Vagina (tissue), 2 donors: ENCODE results near the gene FAM186B.

Experiments
- POLR2A ChIP-seq, 2 donors: fragments of 450-650 bp; IDR thresholded peaks; one replicate each; pipeline ENCODE4 v1.6.1; 2017; ENCODE audit warnings: antibody characterized with exemption in 2 of 2, mild to moderate bottlenecking in 2 of 2, moderate library complexity in 2 of 2
- TF ChIP-seq, protein P1 (sequence below), 3 experiments: fragments of 450-650 bp in 2 of 3; fragments of 200-600 bp in 1 of 3; sonication (generic) in 1 of 3; IDR thresholded peaks; one replicate each; pipeline ENCODE4 v1.5.1; 2017 to 2019; ENCODE audit warnings: antibody characterized with exemption in 3 of 3, mild to moderate bottlenecking in 2 of 3, moderate library complexity in 2 of 3

DNA sequence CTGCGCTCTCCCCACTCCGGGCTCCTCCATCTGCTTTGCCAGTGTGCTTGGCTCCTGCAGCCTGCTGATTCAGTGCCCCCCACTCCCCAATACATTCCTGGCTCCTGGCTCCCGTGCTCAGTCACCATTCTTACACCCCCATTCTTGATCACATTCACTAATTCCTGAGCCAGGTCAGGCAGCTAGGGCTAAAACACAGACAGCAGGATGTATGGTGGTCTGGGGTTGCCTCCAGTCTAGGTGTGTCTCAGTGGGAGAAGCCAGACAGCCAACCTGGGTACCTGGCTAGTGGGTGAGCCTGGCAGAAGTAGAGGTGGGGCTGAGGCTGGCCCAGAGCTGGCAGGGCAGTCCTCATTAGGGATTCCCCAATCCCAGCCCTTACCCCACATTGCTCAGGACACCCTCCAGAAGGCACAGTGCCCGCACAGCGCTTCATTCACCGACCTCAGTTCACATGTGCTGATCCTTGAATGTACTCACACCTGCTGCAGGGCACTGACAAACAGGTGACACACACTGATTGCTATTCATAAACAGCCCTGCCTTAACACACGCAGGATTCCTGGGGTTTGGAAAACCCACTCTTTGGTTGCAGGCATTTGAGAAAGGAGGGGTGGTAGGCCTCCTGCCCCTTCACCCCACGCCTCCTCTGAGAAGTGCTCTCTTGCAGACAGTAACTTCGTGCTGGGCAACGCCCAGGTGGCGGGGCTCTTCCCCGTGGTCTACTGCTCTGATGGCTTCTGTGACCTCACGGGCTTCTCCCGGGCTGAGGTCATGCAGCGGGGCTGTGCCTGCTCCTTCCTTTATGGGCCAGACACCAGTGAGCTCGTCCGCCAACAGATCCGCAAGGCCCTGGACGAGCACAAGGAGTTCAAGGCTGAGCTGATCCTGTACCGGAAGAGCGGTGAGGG, 65.0 kb downstream of the FAM186B start:
- TF ChIP-seq, protein P1, sequence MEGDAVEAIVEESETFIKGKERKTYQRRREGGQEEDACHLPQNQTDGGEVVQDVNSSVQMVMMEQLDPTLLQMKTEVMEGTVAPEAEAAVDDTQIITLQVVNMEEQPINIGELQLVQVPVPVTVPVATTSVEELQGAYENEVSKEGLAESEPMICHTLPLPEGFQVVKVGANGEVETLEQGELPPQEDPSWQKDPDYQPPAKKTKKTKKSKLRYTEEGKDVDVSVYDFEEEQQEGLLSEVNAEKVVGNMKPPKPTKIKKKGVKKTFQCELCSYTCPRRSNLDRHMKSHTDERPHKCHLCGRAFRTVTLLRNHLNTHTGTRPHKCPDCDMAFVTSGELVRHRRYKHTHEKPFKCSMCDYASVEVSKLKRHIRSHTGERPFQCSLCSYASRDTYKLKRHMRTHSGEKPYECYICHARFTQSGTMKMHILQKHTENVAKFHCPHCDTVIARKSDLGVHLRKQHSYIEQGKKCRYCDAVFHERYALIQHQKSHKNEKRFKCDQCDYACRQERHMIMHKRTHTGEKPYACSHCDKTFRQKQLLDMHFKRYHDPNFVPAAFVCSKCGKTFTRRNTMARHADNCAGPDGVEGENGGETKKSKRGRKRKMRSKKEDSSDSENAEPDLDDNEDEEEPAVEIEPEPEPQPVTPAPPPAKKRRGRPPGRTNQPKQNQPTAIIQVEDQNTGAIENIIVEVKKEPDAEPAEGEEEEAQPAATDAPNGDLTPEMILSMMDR (IDR thresholded peaks at IDR 0.05), result no peak
- no peak for TF ChIP-seq POLR2A (IDR thresholded peaks at IDR 0.05)
